SW480 (cell line): ENCODE results near the gene TSPEAR.

Experiments used
- DNase-seq: peaks from one replicate; pipeline ENCODE4 v3.0.0-alpha.2; 2016; ENCODE audit warnings: low spot score

The TSPEAR gene

DNA sequence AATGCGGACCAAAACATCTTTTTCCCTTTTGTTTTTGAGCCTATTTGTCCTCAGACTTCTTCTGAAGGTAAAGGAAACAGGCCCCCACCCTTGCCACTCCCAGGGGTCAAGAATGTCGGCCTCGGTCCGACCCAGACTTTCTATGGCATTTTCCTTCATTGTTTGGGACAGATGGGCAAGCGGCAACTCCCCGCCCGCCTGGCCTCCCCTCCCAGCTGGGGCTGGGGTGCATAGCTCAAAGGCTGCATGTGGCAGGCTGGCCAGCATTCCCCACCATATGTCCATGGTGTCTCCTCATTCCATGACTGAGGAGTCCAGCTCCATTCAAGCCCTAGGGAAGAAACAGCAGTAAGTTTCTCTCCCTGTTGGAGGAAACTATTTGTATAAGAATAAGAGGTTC, 29.4 kb upstream of the TSPEAR start:
- DNase-seq: no peak

DNA sequence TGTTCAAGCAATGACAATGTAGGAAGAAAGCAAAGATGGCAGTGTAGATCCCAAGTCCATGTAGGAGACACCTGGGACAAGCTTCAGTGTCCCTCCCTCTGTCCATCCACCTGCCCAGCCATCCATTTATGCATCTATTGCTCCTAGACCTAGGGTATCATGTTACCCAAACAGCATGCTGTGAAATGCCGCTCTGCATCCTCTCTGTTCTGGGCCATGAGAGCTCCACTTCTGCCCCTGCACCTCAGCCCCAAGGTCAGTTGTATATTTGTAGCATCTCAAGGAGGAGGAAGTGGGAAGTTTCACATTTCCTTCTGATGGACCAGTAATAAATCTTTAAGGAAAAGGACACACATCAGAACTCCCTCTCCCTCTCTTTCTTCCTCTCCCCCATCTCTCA, 27.9 kb upstream of the TSPEAR start:
- DNase-seq: no peak

DNA sequence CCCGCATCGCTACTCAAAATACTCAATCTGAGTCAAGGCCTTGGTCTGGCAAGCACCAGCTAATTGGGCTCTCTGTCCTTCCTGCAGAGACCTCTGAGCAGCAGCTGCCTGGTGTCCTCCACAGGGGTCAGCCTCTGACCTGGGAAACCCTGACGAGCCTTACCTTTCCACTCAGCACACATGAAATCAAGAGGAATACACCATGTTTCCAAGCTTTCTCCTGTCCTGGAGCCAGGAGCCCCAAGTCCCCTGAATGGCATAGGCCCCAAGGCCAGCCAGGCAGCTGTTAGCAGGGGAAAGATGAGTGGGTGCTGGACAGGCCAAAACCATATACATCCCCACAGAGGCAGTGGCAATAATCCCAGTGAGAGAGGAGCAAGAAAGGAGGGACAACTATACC, 27.2 kb upstream of the TSPEAR start:
- DNase-seq: no peak

DNA sequence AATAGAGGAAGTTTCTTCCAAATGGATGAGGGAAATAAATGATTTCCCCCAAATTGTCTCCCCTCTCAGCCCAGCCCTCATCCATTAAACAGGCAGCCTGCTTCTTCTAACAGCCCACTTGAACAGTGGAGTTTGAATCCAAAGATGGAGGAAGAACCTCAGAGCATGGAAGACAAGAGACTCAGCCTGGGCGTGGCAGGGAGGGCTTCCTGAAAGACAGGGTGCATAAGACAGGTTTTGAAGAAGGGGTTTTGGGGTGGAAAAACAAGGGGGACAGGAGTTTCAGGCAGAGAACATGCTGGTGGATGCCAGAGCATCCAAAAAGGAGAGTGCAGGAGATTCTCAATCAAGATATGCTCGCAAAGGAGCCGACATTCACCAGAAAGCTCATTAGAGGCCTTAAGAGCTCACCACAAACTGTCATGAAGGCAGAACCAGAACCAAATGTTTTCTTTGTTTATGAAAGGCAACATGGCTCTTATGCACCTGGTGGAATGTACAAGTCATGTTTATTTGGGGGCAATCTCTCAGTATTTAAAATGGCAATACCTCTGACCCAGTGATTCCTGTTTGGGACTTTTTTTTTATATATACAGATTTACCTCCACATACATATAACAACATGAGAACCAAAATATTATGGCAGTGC, 26.5 kb upstream of the TSPEAR start:
- DNase-seq: no peak

DNA sequence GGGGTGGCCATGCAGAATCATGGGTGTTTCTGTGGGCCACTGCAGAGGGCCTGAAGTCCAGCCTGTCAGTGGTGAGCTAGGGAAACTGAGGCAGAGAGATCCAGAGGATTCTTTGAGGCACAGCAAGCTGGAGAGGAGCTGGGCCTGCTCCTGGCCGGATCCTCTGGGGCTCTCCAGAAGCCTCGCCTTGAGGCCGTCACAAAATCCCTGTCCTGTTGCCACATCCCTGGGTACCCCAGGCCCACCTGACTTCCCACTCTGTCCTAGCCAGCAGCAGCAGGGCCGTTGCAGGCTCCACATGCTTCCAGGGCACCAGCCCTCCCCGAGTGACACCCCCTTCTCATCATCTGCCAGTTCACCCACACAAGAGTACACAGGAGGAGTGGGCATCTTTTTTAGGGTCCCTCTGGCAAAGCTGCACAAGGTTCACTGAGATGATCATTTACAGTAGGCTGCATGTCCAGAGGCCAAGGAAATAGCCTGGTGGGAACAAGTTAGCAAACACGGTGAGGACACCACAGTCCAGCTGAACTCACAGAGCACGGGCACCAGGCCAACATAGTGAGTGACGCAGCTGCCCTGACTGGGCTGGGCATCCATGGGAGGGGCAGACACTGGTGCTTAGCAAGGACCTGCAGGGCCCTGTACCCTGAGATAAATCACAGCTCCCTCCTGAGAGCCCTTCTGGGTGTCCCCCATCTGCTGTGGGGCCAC, 25.1 kb upstream of the TSPEAR start:
- DNase-seq: no peak

DNA sequence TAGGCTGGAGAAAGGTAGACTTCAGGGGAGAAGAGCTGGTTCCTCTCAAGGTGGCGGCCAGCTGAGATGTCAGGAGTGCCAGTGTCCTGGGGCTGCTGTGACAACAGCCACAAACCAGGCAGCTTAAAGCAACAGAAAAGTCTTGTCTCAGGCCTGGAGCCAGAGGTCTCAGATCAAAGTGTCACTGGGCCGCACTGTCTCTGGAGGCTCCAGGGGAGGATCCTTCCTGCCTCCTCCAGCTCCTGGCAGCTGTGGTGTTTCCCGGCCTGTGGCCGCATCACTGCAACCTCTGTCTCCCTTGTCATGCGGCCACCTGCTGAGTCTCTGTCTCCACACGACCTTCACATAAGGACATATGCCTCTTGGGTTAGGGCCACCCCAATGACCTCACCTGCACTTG, 24.4 kb upstream of the TSPEAR start:
- no peak for DNase-seq

DNA sequence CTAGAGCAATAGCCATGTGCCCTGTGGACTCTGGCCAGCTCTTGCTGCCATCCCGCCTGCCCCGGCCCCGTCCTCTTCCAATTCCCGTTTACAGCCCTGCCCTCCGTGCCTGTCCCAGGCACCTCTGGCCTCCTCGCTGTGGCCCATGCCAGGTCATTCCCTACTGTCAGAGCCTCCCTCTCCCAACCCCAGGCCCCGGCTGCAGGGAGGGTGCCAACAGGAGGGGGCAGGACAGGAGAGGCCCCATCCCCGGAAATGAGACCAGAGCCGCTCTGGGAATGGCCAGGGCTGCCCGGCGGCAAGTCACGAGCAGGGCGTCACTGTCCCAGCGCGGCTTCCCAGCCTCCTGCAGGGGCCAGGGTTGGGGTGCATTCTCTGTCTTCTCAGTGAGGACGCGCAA, 23.5 kb upstream of the TSPEAR start:
- no peak for DNase-seq

DNA sequence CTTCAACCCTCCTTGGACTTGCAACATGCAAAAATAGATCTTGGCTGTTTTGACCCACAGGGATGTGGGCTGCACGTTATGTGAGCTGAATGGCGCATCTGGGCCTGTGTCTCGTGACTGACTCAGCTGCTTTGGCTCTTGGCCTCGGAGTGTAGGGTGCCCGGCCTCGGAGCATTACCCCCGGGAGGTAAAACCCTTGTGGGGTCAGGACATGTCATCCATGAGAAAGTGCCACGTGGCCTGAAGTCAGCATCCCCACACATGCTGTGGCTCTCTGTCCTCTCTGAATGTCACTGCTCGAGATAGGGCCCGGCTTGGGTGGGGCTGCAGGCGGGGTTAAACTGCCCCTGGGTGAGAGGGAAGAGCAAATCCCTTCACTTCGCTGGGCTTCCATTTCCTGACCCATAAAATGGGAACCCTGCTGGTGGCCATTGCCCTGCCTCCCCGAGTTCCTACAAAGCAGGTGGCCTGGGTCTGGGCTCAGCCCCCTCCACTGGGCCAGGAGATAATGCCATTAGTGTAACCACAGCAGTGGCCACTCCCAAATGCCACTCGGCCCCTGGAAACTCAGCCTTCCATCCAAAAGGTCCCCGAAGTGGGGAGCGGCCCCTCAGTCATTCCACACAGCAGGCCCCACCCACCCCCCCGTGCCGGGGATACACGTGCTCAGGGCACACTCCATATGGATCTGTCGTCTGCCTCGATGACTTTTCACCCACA, 22.8 kb upstream of the TSPEAR start:
- no peak for DNase-seq

DNA sequence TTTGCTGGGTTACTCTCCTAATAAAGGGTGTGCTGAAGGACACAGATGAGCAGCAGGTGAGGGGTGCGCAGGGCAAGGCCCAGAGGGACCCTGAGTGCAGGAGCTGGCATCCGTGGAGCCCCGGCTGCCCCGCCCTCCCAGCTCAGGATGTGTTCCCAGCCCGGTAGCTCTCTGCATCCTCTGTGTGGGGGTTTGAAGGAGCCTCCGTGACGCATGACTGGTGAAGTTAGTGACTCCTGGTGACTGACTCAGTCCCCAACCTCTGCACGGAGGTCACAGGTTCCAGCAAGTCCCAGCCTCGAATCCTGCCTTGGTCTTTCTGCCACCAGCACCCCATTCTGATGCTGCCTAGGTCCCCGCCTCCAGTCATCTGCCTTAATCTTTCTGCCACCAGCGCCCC, 21.6 kb upstream of the TSPEAR start:
- DNase-seq: no peak

DNA sequence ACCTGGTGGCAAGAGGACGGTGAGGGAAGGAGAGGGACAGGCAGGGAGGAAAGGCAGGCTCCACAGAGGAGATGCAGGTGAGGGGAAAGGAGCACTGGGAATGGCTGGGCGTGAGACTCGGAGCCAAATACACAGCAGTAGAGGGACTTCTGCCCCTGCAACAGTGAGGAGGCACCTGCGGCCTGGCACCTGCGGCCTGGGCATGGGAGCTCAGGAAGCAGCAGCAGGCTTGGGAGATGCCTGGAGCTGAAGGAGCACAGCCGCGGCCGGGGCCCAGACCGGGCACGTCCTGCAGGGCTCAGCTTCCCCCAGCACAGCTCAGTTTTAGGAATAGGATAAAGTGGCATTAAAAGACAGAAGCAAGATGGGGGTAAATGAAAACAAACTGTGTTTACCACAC, 20.9 kb upstream of the TSPEAR start:
- DNase-seq: no peak

DNA sequence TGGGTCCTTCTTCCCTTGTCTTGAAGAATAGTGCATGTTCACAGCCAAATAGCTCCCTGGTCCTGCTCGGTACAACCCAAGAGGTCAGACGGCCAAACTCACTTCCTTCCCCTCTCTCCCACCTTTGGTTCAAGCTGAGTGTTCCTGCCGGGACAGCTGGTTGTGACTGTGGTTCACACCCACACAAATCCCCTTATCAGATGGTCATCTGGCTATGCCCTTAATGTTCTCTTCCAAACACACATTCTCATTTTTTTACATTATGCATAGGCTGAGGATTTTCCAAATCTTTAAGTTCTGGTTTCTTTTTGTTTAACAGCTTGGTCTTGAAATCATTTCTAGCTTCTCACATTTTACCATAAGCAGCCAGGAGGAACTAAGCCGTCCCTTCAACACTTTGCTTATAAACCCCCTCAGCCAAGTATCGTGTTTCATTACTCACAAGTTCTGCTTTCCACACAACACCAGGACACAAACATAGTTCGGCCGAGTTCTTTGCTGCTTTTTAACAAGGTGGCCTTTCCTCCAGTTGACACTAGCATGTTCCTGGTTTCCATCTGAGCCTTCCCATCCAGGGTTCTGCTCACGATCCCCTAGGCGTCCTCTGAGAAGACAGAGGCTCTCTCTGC, 19.7 kb upstream of the TSPEAR start:
- DNase-seq: no peak

DNA sequence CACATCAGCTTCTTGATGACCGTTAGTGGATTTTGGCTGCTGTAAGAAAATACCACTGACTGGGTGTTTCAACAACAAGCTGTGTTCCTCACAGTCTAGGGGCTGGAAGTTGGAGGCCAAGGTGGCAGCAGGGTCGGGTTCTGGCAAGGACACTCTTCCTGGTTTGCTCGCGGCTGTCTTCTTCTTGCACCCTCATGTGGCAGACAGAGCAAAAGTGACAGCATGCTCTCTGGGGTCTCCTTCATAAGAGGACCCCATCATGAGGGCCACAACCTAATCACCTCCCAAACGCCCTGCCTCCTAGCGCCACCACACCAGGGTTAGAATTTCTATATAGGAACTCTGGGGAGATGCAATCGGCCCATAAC, 18.6 kb upstream of the TSPEAR start:
- no peak for DNase-seq

DNA sequence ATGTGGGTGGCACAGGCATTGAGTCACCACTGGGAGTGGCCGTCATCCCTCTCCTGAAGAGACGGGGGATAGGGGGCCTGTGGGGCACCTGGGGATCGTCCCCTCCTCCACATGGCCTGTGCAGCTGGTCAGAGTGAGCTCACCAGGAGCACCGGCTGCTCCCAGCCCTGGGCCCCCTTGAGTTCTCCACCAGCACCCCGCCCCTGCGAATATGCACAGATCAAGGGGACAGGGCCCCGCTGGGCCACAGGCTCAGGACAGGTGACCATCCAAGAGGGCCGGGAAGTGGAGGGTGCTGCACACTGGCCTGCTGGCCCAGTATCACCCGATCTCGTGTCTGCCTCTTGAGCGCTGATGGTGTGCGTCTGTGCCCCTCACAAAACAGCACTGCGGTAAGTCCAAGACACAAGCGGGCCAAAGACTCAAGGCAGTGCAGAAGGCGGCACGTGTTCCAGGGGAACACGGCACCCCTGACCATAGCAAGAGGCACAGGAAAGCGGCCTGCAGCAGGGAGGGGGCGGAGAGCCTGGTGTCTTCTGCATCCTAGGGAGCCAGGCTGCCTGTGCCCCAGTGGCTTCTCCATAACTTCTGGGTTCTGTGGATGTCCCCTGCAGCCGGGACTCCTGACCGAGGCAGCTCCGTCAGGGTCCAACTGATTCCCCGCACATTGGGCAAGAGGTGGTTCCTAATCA, 18.1 kb upstream of the TSPEAR start:
- DNase-seq: peak; percentile 45

DNA sequence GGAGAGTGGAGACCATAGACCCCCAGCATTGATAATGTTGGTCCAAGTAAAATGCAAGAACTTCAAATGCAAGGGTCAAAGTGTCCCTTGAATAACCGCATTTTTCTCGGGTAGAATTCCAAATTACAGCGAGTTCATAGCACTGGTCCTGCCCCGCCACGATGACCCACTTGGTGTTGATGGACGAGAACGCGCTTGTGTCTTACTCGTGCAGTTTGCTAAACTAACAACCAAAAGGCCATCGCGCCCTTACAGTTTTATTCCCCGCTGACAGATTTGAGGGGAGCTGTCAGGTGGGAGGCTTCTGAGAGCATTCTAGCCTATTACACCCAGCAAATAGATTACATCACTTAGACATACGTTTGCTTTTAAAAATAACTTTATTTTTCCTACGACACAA, 17.3 kb upstream of the TSPEAR start:
- no peak for DNase-seq

DNA sequence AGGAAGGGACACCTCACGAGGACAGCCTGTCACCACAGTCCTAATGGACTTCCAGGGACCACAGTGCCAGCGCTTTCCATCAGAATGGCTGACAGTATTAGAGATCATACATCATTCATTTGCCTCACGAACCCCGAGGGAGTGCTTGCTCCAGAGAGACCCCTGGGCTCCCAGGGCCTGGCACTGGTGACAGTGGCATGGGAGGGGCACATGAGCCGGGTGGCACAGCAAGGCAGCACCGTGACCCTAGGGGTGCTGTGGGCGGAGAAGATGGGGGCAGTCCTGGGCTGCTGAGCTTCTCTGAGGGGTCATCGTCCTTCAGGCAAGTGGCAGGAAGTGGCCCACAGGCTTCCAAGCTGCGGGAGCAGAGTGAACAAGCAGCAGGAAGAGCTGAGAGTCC, 16.4 kb upstream of the TSPEAR start:
- DNase-seq: no peak

DNA sequence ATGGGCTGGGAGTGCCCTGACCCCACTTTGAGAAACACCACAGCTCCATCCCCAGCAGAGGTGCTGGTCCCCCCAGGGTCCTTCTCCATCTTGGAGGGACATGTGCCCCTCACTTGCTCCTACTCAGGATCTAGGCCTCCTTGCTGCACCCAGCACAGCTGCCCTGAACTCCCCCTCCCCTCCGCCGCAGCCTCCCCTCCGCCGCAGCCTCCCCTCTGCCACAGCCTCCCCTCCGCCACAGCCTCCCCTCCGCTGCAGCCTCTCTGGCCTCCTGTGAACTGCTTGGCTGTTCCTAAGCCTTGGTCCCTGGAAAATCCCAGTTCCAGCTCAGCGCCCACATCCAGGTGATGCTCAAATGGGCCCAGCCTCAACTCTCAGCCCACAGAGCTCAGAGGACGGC, 15.9 kb upstream of the TSPEAR start:
- no peak for DNase-seq

DNA sequence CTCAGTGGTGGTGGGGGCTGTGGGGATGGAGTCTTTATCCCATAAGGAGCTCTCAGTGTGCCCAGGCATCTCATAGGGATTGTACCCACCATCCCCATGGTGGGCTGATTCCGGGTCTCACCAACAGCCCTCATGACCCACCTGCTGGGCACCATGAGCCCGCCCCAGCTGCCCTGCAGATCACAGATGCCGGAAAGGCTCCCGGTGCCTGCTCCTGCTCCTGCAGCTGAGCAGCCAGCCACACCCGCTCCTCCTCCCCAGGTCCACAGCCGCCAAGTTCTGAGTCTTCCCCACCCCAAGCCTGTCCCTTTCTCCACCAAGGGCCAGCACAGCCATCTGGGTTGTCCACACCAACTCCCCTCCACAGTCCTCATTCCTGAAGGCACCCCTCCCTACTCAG, 15.5 kb upstream of the TSPEAR start:
- no peak for DNase-seq

DNA sequence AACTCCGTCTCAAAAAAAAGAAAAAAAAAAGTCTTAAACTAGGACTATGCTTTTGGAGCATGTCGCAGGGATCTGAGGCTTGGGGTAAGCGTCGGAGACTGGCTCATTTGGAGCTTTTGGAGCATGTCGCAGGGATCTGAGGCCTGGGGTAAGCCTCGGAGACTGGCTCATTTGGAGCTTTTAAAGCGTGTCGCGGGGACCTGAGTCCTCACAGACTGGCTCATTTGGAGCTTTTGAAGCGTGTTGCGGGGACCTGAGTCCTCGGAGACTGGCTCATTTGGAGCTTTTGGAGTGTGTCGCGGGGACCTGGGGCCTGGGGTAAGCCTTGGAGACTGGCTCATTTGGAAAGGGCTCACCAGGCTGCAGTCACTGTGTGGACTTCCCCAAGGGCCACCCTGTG, 13.6 kb upstream of the TSPEAR start:
- DNase-seq: no peak

DNA sequence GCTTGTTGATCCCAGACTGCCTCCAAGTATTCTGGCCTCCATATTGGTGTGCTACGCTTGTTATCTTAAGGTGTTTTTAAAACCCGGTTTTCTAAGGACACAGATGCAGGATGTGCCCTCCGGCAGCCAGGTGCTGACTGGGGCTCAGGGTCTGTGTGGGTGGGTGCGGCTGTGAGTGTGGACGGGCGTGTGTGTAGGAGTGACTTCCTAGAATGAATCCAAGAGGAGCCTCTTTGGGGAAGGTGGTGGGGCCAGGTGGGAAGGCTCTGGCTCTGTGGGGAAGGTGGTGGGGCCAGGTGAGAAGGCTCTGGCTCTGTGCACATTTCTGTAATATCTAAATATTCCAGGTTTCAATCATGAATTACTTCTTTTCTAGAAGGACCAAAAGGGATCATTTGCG, 12.8 kb upstream of the TSPEAR start:
- DNase-seq: no peak

DNA sequence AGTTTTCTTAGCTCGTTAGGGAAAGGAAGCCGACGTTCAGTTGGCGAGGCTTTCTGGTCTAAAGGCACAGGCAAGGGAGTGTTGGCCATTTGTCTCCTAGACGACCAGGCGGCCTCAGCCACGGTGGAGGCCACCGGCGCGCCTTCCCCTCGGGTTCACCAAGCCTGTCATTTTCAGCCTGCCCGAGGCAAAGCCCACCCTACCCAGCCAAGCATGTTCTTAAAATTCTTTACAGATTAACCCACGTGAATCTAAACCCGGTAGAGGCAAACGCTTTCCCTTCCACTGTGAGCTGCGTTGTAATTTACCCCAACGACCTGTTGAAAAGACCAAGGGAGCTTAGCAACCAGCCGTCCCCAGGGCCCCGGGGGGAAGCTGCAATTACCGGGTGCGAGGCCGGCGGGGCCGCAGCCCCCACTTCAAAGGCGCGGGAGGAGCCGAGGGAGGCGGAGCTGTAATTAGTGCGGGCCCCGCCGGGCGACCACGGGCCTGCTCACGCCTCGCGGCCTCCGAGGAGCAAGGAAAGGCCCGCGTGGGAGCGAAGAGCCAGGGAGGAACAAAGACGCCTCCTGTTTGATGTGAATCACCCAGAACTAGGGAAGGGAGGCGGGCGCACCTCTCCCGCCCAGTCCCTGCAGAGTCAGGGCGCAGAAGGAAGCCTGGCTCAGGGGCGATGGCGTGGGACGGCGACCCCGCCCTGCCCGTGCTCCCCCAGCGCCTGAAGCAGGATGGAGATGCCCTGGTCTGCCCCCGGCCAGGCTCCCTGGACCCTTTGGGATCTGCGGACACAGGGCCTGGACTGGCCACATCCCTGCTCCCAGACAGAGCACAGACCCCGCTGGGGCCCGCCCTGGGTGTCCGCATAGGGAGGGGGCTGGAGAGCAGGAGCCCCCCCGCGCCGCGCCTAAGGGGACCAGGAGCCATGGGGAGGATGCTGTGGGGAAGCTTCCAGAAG, 12.1 kb upstream of the TSPEAR start:
- peak; percentile 74 for DNase-seq

DNA sequence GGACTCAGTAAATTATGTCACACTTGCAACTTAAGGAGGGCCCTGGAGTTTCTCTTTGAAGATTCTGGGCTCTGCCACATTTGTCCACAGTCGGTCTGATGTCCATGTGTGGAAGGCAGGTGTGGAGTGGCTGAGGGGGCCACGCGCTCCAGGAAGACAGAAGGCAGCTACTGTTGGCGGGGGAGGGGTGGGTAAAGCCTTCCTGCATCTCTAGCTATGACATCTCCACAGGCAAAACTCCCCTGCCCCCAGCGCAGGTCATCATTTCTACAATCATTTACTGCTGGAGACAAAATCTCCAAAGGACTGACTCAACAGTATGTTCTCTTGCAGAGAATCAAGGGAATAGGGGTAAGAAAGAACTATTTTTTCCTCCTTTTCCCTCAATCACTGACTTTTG, 11.4 kb upstream of the TSPEAR start:
- DNase-seq: no peak
